Gastrocnemius medialis (tissue), 4 donors: Measurements from ENCODE around the gene ADARB2.

ENCODE experiments used
- CTCF ChIP-seq, 5 experiments: fragments of 450-650 bp in 3 of 5; fragments of 200-600 bp in 2 of 5; sonication (generic) in 2 of 5; IDR thresholded peaks in 4 of 5; conservative IDR thresholded peaks in 1 of 5; 1 replicate in 4 of 5; 2 replicates in 1 of 5; pipeline ENCODE4 v1.5.1; 2016 to 2019; ENCODE audit warnings: antibody characterized with exemption in 5 of 5, mild to moderate bottlenecking in 3 of 5, moderate library complexity in 3 of 5
- POLR2A ChIP-seq, 2 donors: fragments of 450-650 bp; IDR thresholded peaks; one replicate each; pipeline ENCODE4 v1.6.1; 2017; ENCODE audit warnings: antibody characterized with exemption in 2 of 2, mild to moderate bottlenecking in 2 of 2, moderate library complexity in 2 of 2

- TF ChIP-seq CTCF (IDR thresholded peaks at IDR 0.05 in 4 of 5, conservative IDR thresholded peaks at IDR 0.05 in 1 of 5), result no peak
- no peak for TF ChIP-seq POLR2A (IDR thresholded peaks at IDR 0.05)
Observed at GRCh38 chr10:1273372-1274105, 463.8 kb downstream of the ADARB2 start.
